ENCODE data around the gene NAPB.

NAPB gene

DNA sequence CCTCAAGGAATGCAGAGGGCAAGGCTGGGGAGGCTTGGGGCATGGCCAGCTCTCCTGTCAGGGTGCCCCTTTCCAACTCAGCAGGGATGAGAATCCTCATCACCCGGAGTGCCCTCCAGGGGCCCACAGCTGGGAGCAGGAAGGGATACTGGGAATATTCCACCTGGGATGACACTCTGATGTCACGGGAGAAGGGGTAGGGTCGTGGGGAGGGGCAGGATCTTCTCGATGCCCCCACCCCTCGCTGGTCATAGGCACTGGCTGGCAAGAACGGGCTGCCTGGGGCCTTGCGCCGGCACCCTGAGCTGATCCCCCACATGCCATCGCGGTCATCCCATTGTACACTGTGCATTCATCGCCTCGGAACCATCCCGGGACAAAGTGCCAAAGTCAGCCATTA is 81.3 kb downstream of the NAPB start:
- POLR2A ChIA-PET = interaction anchor here (2.4 kb wide), 1 partner anchor 10 kb away, joined by 10 read pairs; the partner anchor contains the start of gene NXT1
- TF ChIP-seq CTCF (IDR thresholded peaks at IDR 0.05; ENCODE audit: control extremely low read depth, extremely low read depth, low read depth, missing control alignments) = no peak
- CTCF ChIA-PET = interaction anchor here (0.8 to 6.0 kb wide), 14 partner anchors 8 to 1005 kb away, joined by 3 to 55 read pairs (median 6); partner anchors contain the start of gene NXT1
- DNase-seq (ENCODE audit: extremely low spot score) = no peak

DNA sequence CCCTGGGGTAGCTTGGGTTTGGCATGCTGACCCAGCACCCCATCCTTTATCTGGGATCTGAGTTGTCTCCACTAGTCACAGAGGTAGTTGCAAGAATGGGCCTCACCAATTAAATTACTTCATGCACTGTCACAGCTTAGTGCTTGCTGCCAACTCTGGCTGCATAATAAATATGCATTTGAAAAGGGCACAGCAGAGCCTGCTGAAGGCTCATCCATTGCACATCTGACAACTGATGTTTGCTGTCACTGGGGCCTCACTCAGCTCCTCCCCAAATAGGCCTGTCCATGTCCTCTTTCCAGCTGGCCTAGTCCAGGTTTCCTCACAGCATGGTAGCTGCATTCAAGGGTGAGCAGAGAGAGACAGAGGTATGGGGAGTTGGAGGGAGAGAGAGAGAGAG is 84.0 kb downstream of the NAPB start:
- no peak for TF ChIP-seq CTCF (IDR thresholded peaks at IDR 0.05; ENCODE audit: control extremely low read depth, extremely low read depth, low read depth, missing control alignments)
- POLR2A ChIA-PET = no interaction called here
- CTCF ChIA-PET = interaction anchor here (1.5 to 6.0 kb wide), 4 partner anchors 12 to 647 kb away, joined by 4 to 55 read pairs (median 26); partner anchors contain the start of gene NXT1
- DNase-seq (ENCODE audit: extremely low spot score) = no peak

GRCh38 chr20:23336476-23336875 is 84.8 kb downstream of the NAPB start:
- TF ChIP-seq CTCF (IDR thresholded peaks at IDR 0.05; ENCODE audit: control extremely low read depth, extremely low read depth, low read depth, missing control alignments) = no peak
- no peak for DNase-seq (ENCODE audit: extremely low spot score)
- POLR2A ChIA-PET = no interaction called here
- CTCF ChIA-PET = interaction anchor here (0.6 to 1.9 kb wide), 3 partner anchors 15 to 285 kb away, joined by 3 to 5 read pairs (median 4); no protein-coding TSS in a partner anchor

- DNase-seq (ENCODE audit: extremely low spot score) = no peak
- TF ChIP-seq CTCF (IDR thresholded peaks at IDR 0.05; ENCODE audit: control extremely low read depth, extremely low read depth, low read depth, missing control alignments) = no peak
- ChIA-PET POLR2A (no interaction called here), CTCF (interaction anchor here (1.3 kb wide), 1 partner anchor 10 kb away, joined by 3 read pairs; no protein-coding TSS in a partner anchor)
Measured at GRCh38 chr20:23335521-23335920, 85.8 kb downstream of the NAPB start.

DNA sequence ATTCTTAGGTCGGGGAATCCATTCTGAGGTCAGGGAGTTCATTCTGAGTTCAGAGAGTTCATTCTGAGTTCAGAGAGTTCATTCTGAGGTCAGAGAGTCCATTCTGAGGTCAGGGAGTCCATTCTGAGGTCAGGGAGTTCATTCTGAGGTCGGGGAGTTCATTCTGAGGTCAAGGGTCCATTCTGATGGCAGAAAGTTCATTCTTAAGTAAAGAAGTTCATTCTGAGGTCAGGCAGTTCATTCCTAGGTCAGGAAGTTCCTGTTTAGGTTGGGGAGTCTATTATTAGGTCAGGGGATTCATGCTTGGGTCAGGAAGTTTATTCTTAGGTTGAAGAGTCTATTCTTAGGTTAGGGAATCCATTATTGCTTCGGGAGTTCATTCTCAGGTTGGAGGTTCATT is 87.2 kb downstream of the NAPB start:
- no peak for TF ChIP-seq CTCF (IDR thresholded peaks at IDR 0.05; ENCODE audit: control extremely low read depth, extremely low read depth, low read depth, missing control alignments)
- ChIA-PET CTCF (interaction anchor here (1.3 kb wide), 1 partner anchor 9 kb away, joined by 3 read pairs; no protein-coding TSS in a partner anchor), POLR2A (no interaction called here)
- no peak for DNase-seq (ENCODE audit: extremely low spot score)

DNA sequence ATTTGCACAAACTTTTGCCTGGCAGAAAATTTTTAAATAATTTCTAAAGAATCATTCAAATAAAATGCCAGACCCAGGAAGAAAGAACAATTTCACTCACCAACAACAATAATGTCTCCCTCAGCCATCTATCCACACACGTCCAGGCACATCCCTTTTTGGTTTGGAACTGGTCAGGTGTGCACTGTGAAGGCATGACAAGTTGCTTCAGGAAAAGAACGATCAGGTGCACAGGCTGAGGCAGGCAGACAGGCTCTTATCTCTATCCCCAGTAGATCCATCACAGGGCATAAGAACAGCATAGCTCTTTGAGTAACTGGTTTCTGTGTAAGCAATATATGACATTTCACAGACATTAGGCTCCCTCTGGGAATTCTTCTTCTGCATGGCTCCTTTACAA is 88.8 kb downstream of the NAPB start:
- no peak for DNase-seq (ENCODE audit: extremely low spot score)
- no peak for TF ChIP-seq CTCF (IDR thresholded peaks at IDR 0.05; ENCODE audit: control extremely low read depth, extremely low read depth, low read depth, missing control alignments)
- ChIA-PET CTCF (interaction anchor here (0.9 to 3.4 kb wide), 5 partner anchors 8 to 641 kb away, joined by 3 to 22 read pairs (median 5); no protein-coding TSS in a partner anchor), POLR2A (no interaction called here)

All from GM10248 (cell line).